Measurements from ENCODE around the gene NDUFS4. TPM values are rescaled to one million over a fixed set of nuclear protein-coding genes. Genes with fewer than 3 reads are reported as not detected.
"Not testable (repeated sequence)": the region's sequence is repeated elsewhere in the genome, so short reads cannot be mapped to it uniquely, and the experiment has no call there.

The NDUFS4 gene
- total RNA-seq, 2 experiments from 2014 or later, result 68.5 to 70.5 TPM

GRCh38 chr5:53614376-53614885 lies 54.0 kb downstream of the NDUFS4 start:
- Mint-ChIP-seq H3K27ac (no peak overlapping the region), H3K9me3 (no peaks in the 10 kb centered on the region), H3K4me1 (ENCODE audit: low read depth) (peaks cover 7% of the 10 kb centered on the region), H3K27me3 (no peaks in the 10 kb centered on the region), H3K36me3 (peaks cover 6% of the 10 kb centered on the region), H3K4me3 (no peak overlapping the region)
- ChIA-PET CTCF (no interaction called here), POLR2A (no interaction called here)
- intact Hi-C loops (cut with micrococcal nuclease), result no loop called here
- no peak for DNase-seq

GRCh38 chr5:53616939-53617549 lies 56.6 kb downstream of the NDUFS4 start:
- CTCF ChIA-PET, result no interaction called here
- intact Hi-C loops (cut with micrococcal nuclease), result no loop called here
- POLR2A ChIA-PET, result no interaction called here
- no peak overlapping the region for H3K27ac Mint-ChIP-seq
- H3K9me3 Mint-ChIP-seq, result peaks cover 5% of the 10 kb centered on the region
- DNase-seq, result no peak
- no peaks in the 10 kb centered on the region for H3K27me3 Mint-ChIP-seq
- peaks cover 7% of the 10 kb centered on the region for H3K36me3 Mint-ChIP-seq
- peaks cover 5% of the 10 kb centered on the region for H3K4me1 Mint-ChIP-seq (ENCODE audit: low read depth)
- H3K4me3 Mint-ChIP-seq, result no peak overlapping the region

- H3K4me1 Mint-ChIP-seq (ENCODE audit: low read depth), result peaks cover 14% of the 10 kb centered on the region
- H3K36me3 Mint-ChIP-seq, result peaks cover 32% of the 10 kb centered on the region
- intact Hi-C loops (cut with micrococcal nuclease), result no loop called here
- no peak for DNase-seq
- no peaks in the 10 kb centered on the region for H3K27me3 Mint-ChIP-seq
- peaks cover 15% of the 10 kb centered on the region for H3K9me3 Mint-ChIP-seq
- H3K4me3 Mint-ChIP-seq, result no peak overlapping the region
- POLR2A ChIA-PET, result no interaction called here
- CTCF ChIA-PET, result no interaction called here
- no peak overlapping the region for H3K27ac Mint-ChIP-seq
Observed at GRCh38 chr5:53631251-53631650, 70.8 kb downstream of the NDUFS4 start.

- H3K27ac Mint-ChIP-seq, result no peak overlapping the region
- H3K4me1 Mint-ChIP-seq (ENCODE audit: low read depth), result no peaks in the 10 kb centered on the region
- no peaks in the 10 kb centered on the region for H3K9me3 Mint-ChIP-seq
- ChIA-PET CTCF (no interaction called here), POLR2A (no interaction called here)
- H3K27me3 Mint-ChIP-seq, result no peaks in the 10 kb centered on the region
- intact Hi-C loops (cut with micrococcal nuclease), result no loop called here
- H3K4me3 Mint-ChIP-seq, result no peak overlapping the region
- H3K36me3 Mint-ChIP-seq, result peaks cover 30% of the 10 kb centered on the region
- no peak for DNase-seq
Observed at GRCh38 chr5:53642061-53642460, 81.6 kb downstream of the NDUFS4 start.

GRCh38 chr5:53643445-53643844 lies 83.0 kb downstream of the NDUFS4 start:
- peaks cover 31% of the 10 kb centered on the region for H3K36me3 Mint-ChIP-seq
- CTCF ChIA-PET, result interaction anchor here (1.0 to 1.1 kb wide), 2 partner anchors 12 to 52 kb away, joined by 3 read pairs; no protein-coding TSS in a partner anchor
- H3K27ac Mint-ChIP-seq, result no peak overlapping the region
- no peaks in the 10 kb centered on the region for H3K4me1 Mint-ChIP-seq (ENCODE audit: low read depth)
- intact Hi-C loops (cut with micrococcal nuclease), result no loop called here
- no peaks in the 10 kb centered on the region for H3K9me3 Mint-ChIP-seq
- POLR2A ChIA-PET, result no interaction called here
- H3K27me3 Mint-ChIP-seq, result no peaks in the 10 kb centered on the region
- DNase-seq, result no peak
- H3K4me3 Mint-ChIP-seq, result no peak overlapping the region

- Mint-ChIP-seq H3K27ac (no peak overlapping the region), H3K27me3 (no peaks in the 10 kb centered on the region), H3K4me1 (ENCODE audit: low read depth) (no peaks in the 10 kb centered on the region), H3K9me3 (peaks cover 5% of the 10 kb centered on the region), H3K36me3 (peaks cover 37% of the 10 kb centered on the region), H3K4me3 (no peak overlapping the region)
- no peak for DNase-seq
- intact Hi-C loops (cut with micrococcal nuclease), result no loop called here
- ChIA-PET CTCF (no interaction called here), POLR2A (no interaction called here)
Observed at GRCh38 chr5:53645078-53645477, 84.6 kb downstream of the NDUFS4 start.

- POLR2A ChIA-PET, result no interaction called here
- Mint-ChIP-seq H3K27ac (no peak overlapping the region), H3K4me3 (no peak overlapping the region), H3K27me3 (no peaks in the 10 kb centered on the region), H3K9me3 (peaks cover 5% of the 10 kb centered on the region), H3K36me3 (peaks cover 31% of the 10 kb centered on the region), H3K4me1 (ENCODE audit: low read depth) (peaks cover 3% of the 10 kb centered on the region)
- intact Hi-C loops (cut with micrococcal nuclease), result no loop called here
- no peak for DNase-seq
- CTCF ChIA-PET, result no interaction called here
Observed at GRCh38 chr5:53649352-53649751, 88.9 kb downstream of the NDUFS4 start.

GRCh38 chr5:53660573-53660972 lies 100.1 kb downstream of the NDUFS4 start:
- H3K4me1 Mint-ChIP-seq (ENCODE audit: low read depth); DNase-seq; intact Hi-C loops (cut with micrococcal nuclease); CTCF ChIA-PET; H3K4me3 Mint-ChIP-seq; H3K27me3 Mint-ChIP-seq; POLR2A ChIA-PET; H3K27ac Mint-ChIP-seq: not testable (repeated sequence)
- peaks cover 26% of the 10 kb centered on the region for H3K9me3 Mint-ChIP-seq
- peaks cover 59% of the 10 kb centered on the region for H3K36me3 Mint-ChIP-seq

GRCh38 chr5:53665313-53665712 lies 104.9 kb downstream of the NDUFS4 start:
- H3K27me3 Mint-ChIP-seq; H3K4me1 Mint-ChIP-seq (ENCODE audit: low read depth); DNase-seq; POLR2A ChIA-PET; H3K27ac Mint-ChIP-seq; CTCF ChIA-PET; intact Hi-C loops (cut with micrococcal nuclease); H3K4me3 Mint-ChIP-seq: not testable (repeated sequence)
- H3K9me3 Mint-ChIP-seq, result peaks cover 22% of the 10 kb centered on the region
- peaks cover 67% of the 10 kb centered on the region for H3K36me3 Mint-ChIP-seq

GRCh38 chr5:53667621-53668020 lies 107.2 kb downstream of the NDUFS4 start:
- peaks cover 63% of the 10 kb centered on the region for H3K36me3 Mint-ChIP-seq
- H3K27me3 Mint-ChIP-seq, result no peaks in the 10 kb centered on the region
- H3K27ac Mint-ChIP-seq, result no peak overlapping the region
- no peak overlapping the region for H3K4me3 Mint-ChIP-seq
- H3K4me1 Mint-ChIP-seq (ENCODE audit: low read depth), result no peaks in the 10 kb centered on the region
- CTCF ChIA-PET, result no interaction called here
- POLR2A ChIA-PET, result no interaction called here
- peaks cover 16% of the 10 kb centered on the region for H3K9me3 Mint-ChIP-seq
- no peak for DNase-seq
- intact Hi-C loops (cut with micrococcal nuclease), result no loop called here

GRCh38 chr5:53671447-53671846 lies 111.0 kb downstream of the NDUFS4 start:
- Mint-ChIP-seq H3K4me3 (no peak overlapping the region), H3K27me3 (no peaks in the 10 kb centered on the region), H3K36me3 (peaks cover 50% of the 10 kb centered on the region), H3K27ac (no peak overlapping the region), H3K4me1 (ENCODE audit: low read depth) (no peaks in the 10 kb centered on the region), H3K9me3 (peaks cover 2% of the 10 kb centered on the region)
- ChIA-PET POLR2A (no interaction called here), CTCF (no interaction called here)
- DNase-seq, result no peak
- intact Hi-C loops (cut with micrococcal nuclease), result no loop called here

- POLR2A ChIA-PET, result no interaction called here
- H3K27me3 Mint-ChIP-seq, result no peaks in the 10 kb centered on the region
- peaks cover 18% of the 10 kb centered on the region for H3K9me3 Mint-ChIP-seq
- intact Hi-C loops (cut with micrococcal nuclease), result no loop called here
- peaks cover 60% of the 10 kb centered on the region for H3K36me3 Mint-ChIP-seq
- H3K4me3 Mint-ChIP-seq, result no peak overlapping the region
- no peaks in the 10 kb centered on the region for H3K4me1 Mint-ChIP-seq (ENCODE audit: low read depth)
- DNase-seq, result no peak
- H3K27ac Mint-ChIP-seq, result no peak overlapping the region
- CTCF ChIA-PET, result no interaction called here
Observed at GRCh38 chr5:53674121-53674520, 113.7 kb downstream of the NDUFS4 start.

GRCh38 chr5:53677632-53678031 lies 117.2 kb downstream of the NDUFS4 start:
- POLR2A ChIA-PET, result no interaction called here
- H3K9me3 Mint-ChIP-seq, result peaks cover 33% of the 10 kb centered on the region
- H3K36me3 Mint-ChIP-seq, result peaks cover 70% of the 10 kb centered on the region
- no peak overlapping the region for H3K27ac Mint-ChIP-seq
- no peaks in the 10 kb centered on the region for H3K4me1 Mint-ChIP-seq (ENCODE audit: low read depth)
- no peak for DNase-seq
- H3K27me3 Mint-ChIP-seq, result no peaks in the 10 kb centered on the region
- intact Hi-C loops (cut with micrococcal nuclease), result no loop called here
- CTCF ChIA-PET, result no interaction called here
- no peak overlapping the region for H3K4me3 Mint-ChIP-seq

Data from activated CD4-positive, alpha-beta memory T cell treated with anti-CD3 and anti-CD28 coated beads for 36 hours (primary cell).